Stomach (tissue), 9 donors: ENCODE results near the gene PKHD1. TPM values are rescaled to one million over a fixed set of nuclear protein-coding genes. Genes with fewer than 3 reads are reported as not detected.

ENCODE experiments used
- DNase-seq, 2 donors: peaks; one replicate each; pipeline versions ENCODE4 v3.0.0 to v3.0.0-alpha.2; 2013 to 2019
- H3K27ac ChIP-seq, 5 donors: fragments of 200-600 bp in 4 of 5; sonication (generic) in 4 of 5; one replicate each; pipeline ENCODE4 v1.5.1; 2013 to 2019; ENCODE audit warnings: mild to moderate bottlenecking in 1 of 5, moderate library complexity in 1 of 5
- H3K27me3 ChIP-seq, 3 donors: fragments of 200-600 bp; sonication (generic); one replicate each; pipeline ENCODE4 v1.5.1; 2017 to 2019; ENCODE audit warnings: mixed run types in 1 of 3
- H3K36me3 ChIP-seq, 4 donors: fragments of 200-600 bp; sonication (generic); 1 replicate in 3 of 4; 2 replicates in 1 of 4; pipeline ENCODE4 v1.5.1; 2016 to 2019
- H3K4me1 ChIP-seq, 4 donors: fragments of 200-600 bp; sonication (generic); one replicate each; pipeline ENCODE4 v1.5.1; 2016 to 2019
- H3K4me3 ChIP-seq, 4 donors: fragments of 200-600 bp; sonication (generic) in 3 of 4; one replicate each; pipeline ENCODE4 v1.5.1; 2016 to 2019; ENCODE audit warnings: mild to moderate bottlenecking in 1 of 4
- H3K9me3 ChIP-seq, 4 donors: fragments of 200-600 bp; sonication (generic); one replicate each; pipeline ENCODE4 v1.5.1; 2016 to 2019
- CTCF ChIP-seq, 7 experiments: fragments of 450-650 bp in 4 of 7; fragments of 200-600 bp in 3 of 7; sonication (generic) in 3 of 7; IDR thresholded peaks; one replicate each; pipeline ENCODE4 v1.5.1; 2016 to 2019; ENCODE audit warnings: antibody characterized with exemption in 7 of 7, control low read depth in 2 of 7, mild to moderate bottlenecking in 1 of 7
- EP300 ChIP-seq: sonication (generic); formaldehyde crosslinking; IDR thresholded peaks from one replicate; pipeline ENCODE4 v1.6.1; 2017; ENCODE audit warnings: antibody characterized with exemption
- POLR2A ChIP-seq, 4 donors: fragments of 450-650 bp; IDR thresholded peaks; one replicate each; pipeline ENCODE4 v1.6.1; 2016; ENCODE audit warnings: antibody characterized with exemption in 4 of 4, control low read depth in 2 of 4, mild to moderate bottlenecking in 1 of 4, moderate library complexity in 1 of 4
- POLR2AphosphoS5 ChIP-seq, 3 donors: sonication (generic); formaldehyde crosslinking; IDR thresholded peaks; one replicate each; pipeline ENCODE4 v1.6.1; 2016; ENCODE audit warnings: antibody characterized with exemption in 3 of 3
- WGBS, 5 donors: extraction: QIAGEN DNeasy Blood & Tissue Kit in 3 of 5; methylation state at CpG; one replicate each; pipeline versions ENCODE4 v1.1.5 to v1.1.7; 2013 to 2018; 5-methylcytosine and 5-hydroxymethylcytosine counted together
- intact Hi-C: fragments of 100-400 bp; cut with DNase I; formaldehyde crosslinking; loops from one replicate; pipeline ENCODE4 v1.15.1; 2023; ENCODE audit warnings: low total_unique reads
- polyA plus RNA-seq, 3 donors: library from polyadenylated mRNA; stranded (reverse); fragments of 200-250 nt; gene quantifications; one replicate each; pipeline ENCODE4 v1.2.3, GENCODE V29; 2013
- total RNA-seq, 5 donors: library from RNA; depleted of rRNA; stranded (reverse); fragments of >200 nt; gene quantifications; one replicate each; pipeline versions ENCODE4 v1.1.0 to v1.2.3, GENCODE V29; 2014 to 2016
- donor health status: healthy with polysubstance abuse.
- donor health status: Bipolar disorder and iron deficiency.
- donor health status: healthy.

The PKHD1 gene
- total and polyA plus RNA-seq, 8 donors, result 0.19 to 19.2 (median 4.6) TPM; not detected in 2

- Histone ChIP-seq H3K36me3 (no peaks in the 10 kb centered on the region), H3K27me3 (no peaks in the 10 kb centered on the region), H3K9me3 (no peaks in the 10 kb centered on the region), H3K4me1 (no peaks in the 10 kb centered on the region), H3K27ac (no peak overlapping the region), H3K4me3 (no peak overlapping the region)
- TF ChIP-seq POLR2A (IDR thresholded peaks at IDR 0.05) (no peak), EP300 (no peak), CTCF (IDR thresholded peaks at IDR 0.05) (no peak), POLR2AphosphoS5 (IDR thresholded peaks at IDR 0.05) (no peak)
- WGBS, 5 donors, result 65 to 71% (median 69%) methylated on average over 3 of the region's 3 CpGs
- DNase-seq, result no peak
- intact Hi-C loops, result no loop called here
Measured at GRCh38 chr6:51711876-51712275, 375.5 kb downstream of the PKHD1 start.

GRCh38 chr6:51706086-51706485, 381.3 kb downstream of the PKHD1 start:
- Histone ChIP-seq H3K4me1 (no peaks in the 10 kb centered on the region), H3K27ac (no peak overlapping the region), H3K4me3 (no peak overlapping the region), H3K27me3 (no peaks in the 10 kb centered on the region), H3K9me3 (no peaks in the 10 kb centered on the region), H3K36me3 (no peaks in the 10 kb centered on the region)
- no peak for TF ChIP-seq EP300
- no peak for TF ChIP-seq POLR2A (IDR thresholded peaks at IDR 0.05)
- no peak for TF ChIP-seq CTCF (IDR thresholded peaks at IDR 0.05)
- TF ChIP-seq POLR2AphosphoS5 (IDR thresholded peaks at IDR 0.05), result no peak
- WGBS, 5 donors, result 81 to 90% (median 89%) methylated on average over 2 of the region's 2 CpGs
- intact Hi-C loops, result no loop called here
- no peak for DNase-seq

- no peaks in the 10 kb centered on the region for H3K4me1 ChIP-seq
- H3K27me3 ChIP-seq, result no peaks in the 10 kb centered on the region
- intact Hi-C loops, result no loop called here
- H3K27ac ChIP-seq, result no peak overlapping the region
- H3K9me3 ChIP-seq, result no peaks in the 10 kb centered on the region
- H3K4me3 ChIP-seq, result no peak overlapping the region
- no peak for DNase-seq
- TF ChIP-seq CTCF (IDR thresholded peaks at IDR 0.05) (no peak), EP300 (no peak), POLR2AphosphoS5 (IDR thresholded peaks at IDR 0.05) (no peak), POLR2A (IDR thresholded peaks at IDR 0.05) (no peak)
- 71 to 88% (median 72%) methylated on average over 1 of the region's 1 CpG for WGBS, 5 donors
- no peaks in the 10 kb centered on the region for H3K36me3 ChIP-seq
Measured at GRCh38 chr6:51704932-51705540, 382.4 kb downstream of the PKHD1 start.

GRCh38 chr6:51702851-51703250, 384.6 kb downstream of the PKHD1 start:
- intact Hi-C loops, result no loop called here
- no peaks in the 10 kb centered on the region for H3K27me3 ChIP-seq
- H3K9me3 ChIP-seq, result no peaks in the 10 kb centered on the region
- H3K4me3 ChIP-seq, result no peak overlapping the region
- H3K36me3 ChIP-seq, result no peaks in the 10 kb centered on the region
- H3K4me1 ChIP-seq, result no peaks in the 10 kb centered on the region
- 24 to 32% (median 24%) methylated on average over 2 of the region's 2 CpGs for WGBS, 5 donors
- H3K27ac ChIP-seq, result no peak overlapping the region
- TF ChIP-seq POLR2AphosphoS5 (IDR thresholded peaks at IDR 0.05), result no peak
- TF ChIP-seq EP300, result no peak
- no peak for TF ChIP-seq POLR2A (IDR thresholded peaks at IDR 0.05)
- no peak for TF ChIP-seq CTCF (IDR thresholded peaks at IDR 0.05)
- DNase-seq, result no peak
